ENCODE results near the gene CFAP91.

Gene CFAP91

DNA sequence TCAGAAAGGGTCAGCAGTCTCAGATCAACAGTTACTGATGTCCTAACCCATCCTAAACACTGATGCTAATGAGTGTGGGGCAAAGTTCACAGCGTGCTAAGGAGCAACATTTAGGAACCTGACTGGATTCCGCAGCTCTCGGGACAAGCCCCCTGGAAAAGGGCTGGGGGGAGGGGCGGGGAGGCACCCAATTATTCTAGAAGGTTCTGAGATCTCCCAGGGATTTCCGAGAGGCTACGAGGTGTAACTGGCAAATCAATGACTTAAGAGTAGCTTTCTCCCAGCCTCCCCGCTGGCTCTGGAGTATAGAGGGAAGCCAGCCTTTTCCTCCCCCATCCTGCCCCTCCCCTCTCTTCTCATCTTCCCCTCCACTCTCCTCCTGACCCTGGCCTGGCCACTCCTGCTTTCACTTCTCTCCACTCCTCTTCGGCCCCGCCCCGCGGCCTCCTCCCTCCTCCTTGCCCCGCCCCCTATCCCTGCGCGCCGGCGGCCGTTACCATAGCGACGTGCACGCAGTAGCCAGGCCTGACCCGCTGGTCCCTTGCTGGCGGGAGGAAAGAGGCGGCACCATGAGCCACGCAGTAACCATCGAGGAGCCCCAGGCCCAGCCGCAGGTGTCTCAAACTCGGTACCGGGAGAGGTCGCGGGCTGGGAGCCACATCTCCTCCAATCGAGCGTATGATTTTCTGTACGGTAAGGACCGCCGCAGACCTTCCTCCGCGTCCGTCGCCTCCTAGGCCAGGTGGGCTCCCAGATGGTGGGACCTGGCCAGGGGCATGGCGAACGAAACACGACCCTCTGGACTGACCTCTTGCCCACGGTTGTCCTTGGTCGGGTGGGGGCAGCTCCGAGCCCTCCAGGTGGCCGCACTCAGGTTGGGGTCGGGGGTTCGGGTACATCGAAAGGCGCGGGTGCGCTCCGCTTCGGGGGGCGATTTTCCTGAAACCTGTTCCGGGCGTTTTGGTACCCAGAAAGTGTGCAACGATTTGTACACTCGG is at the start of gene CFAP91:
Gene CFAP91, plus strand, starts transcription at position 493 of the 998 bp plus-strand sequence. Its CDS starts 77 bp downstream, at position 570.
- peak; percentile 93 for DNase-seq (ENCODE audit: low spot score)

DNA sequence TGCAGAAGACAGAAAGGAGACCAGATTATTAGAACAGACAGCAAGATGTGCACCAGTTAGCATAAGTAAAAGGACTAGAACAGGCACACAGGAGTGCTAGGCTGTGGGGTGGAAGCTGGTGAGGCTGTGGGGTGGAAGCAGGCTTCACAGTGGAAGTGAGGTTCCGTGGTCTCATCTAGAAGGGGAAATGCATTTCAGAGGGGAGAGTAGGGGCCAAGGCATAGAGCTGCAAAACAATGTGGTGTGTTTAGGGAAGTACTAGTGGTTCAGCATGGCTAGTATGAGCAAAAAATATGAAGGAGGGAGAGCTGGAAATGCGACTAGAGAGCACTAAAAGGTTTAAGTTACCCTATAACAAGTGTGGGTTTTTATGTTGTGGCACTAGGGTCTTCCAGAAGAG is 48.9 kb upstream of the CFAP91 start:
- no peak for DNase-seq (ENCODE audit: low spot score)

DNA sequence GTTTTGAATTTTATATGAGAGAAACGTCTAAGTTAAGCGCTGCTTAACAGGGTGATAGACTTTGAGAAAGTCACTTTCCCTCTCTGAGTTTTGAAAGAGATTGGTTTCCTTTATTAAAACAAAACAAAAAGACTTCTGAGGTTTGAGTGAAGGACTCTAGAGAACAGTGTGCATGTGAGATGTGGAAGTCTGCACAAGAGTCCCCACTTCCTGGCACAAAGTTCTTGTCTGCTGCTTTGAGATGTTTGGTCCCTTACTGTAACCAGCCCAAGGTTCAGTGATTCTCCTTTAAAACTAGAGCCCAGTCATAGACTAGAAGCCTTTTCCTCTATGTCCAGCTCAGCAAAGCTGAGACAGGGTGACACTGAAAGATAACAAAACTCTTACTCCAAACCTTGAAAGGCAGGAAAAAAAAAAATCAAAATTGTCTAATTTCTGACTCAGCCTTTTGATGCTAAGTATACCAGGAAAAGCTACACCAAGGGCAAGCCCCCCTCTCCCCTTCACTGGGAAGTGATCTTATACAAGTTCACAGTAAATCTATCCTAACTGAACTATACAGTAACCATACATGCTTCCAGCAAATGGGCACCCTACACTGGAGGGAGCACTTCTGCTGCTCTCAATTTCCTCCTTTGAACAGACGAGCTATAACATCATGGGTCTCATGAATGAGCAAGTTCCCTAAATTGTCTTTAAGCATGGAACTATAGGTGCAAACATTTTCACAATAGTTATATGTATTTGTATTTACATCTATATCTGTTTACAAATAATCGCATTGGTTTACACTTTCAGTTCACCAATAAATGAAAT is 44.7 kb upstream of the CFAP91 start:
- no peak for DNase-seq (ENCODE audit: low spot score)

DNA sequence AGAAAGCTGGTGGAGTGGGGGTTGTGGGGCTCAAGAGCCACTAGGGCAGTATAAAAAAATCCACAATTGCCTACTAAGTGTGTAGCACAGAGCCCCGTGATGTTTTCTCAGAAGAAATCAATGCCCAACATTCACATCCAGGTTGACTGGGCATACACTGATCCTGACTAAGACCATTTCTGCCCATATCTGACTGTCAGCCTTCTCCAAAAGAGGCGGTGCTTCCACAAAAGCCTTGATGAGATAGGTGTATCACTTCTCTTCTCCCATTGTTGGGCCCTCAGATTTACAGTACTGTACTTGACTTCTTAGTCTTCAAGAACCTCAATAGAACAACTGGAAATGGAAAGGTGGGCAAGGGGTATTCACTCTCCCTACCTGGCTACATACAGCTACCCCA is 43.8 kb upstream of the CFAP91 start:
- DNase-seq (ENCODE audit: low spot score), result no peak

DNA sequence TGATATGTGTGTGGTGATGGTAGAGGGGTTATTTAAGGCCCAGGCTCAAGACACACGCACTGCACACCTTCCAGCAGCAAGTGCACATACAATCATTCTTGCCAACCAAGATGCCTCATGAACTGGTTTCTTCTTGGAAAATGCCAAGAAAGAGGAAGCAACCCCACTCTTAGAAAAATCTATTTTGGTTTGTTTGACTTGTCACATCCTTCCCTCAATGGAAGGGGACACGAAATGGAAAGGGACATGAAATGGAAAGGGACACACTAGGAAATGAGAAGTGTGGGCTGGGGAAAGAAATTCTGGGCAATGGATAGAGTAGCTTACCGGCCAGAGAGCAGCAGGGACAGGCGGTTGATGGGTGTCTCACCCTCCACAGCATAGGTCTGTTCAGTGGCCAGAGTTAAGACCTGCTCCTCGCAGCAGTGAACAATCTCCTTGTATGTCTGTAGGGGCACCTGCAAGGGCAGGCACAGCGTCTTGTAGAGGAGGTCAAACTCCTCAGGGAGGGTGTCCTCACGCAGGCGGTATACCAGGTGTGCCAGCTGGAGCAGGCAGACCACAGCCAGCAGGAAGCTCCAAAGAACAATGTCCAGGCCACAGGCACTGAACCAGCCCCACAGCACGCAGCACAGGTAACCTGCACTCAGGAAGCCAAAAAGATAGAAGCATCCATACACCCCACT is 43.1 kb upstream of the CFAP91 start:
- DNase-seq (ENCODE audit: low spot score), result no peak

DNA sequence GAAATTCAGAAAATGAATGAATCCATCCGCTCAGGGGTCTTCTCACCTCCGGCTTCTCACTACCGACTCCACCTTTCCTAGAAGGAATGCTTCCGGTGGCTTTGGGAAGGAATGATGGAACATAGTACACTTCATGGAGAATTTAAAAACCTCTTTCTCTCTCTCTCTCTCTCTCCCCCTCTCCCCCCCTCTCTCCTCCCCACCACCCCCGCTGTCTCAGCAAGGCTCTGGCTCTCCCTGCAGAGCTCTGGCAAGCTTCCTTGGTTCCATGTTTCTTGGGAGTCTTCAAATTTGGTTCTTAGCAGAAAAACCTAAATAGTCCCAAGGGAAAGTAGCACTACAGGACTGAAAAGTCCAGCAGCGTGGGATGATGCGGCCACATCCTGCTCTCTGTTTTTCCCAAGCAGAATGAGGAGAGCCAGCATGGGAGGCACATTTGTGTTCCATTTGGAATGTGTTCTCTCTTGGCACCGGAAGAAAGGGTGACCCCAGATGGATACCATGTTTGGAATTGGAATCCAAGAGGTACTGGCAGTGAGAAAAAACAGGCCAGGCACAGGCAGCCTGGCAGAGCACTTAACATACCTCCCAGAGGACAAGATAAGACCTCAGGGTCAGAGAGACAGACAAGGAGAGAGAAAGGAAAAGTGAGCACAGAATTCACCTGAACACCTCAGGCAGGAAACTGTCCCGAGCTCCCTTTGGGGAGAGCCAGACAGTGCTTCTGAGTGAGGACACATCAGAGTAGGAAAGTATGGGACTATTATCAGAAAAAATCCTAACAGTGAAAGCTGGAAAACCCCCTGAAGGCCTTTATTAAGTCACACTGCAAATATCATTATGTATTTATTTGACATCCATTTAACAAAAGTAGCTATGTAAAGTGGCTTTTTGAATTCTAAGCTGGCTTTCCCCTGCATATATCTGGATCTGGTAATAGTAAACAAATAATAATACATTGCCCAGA is 42.1 kb upstream of the CFAP91 start, which contains the start of gene POPDC2:
Gene POPDC2, minus strand, starts transcription at position 116 of the 967 bp plus-strand sequence. CDS start 166 bp downstream, outside the sequence.
- DNase-seq (ENCODE audit: low spot score), result no peak

DNA sequence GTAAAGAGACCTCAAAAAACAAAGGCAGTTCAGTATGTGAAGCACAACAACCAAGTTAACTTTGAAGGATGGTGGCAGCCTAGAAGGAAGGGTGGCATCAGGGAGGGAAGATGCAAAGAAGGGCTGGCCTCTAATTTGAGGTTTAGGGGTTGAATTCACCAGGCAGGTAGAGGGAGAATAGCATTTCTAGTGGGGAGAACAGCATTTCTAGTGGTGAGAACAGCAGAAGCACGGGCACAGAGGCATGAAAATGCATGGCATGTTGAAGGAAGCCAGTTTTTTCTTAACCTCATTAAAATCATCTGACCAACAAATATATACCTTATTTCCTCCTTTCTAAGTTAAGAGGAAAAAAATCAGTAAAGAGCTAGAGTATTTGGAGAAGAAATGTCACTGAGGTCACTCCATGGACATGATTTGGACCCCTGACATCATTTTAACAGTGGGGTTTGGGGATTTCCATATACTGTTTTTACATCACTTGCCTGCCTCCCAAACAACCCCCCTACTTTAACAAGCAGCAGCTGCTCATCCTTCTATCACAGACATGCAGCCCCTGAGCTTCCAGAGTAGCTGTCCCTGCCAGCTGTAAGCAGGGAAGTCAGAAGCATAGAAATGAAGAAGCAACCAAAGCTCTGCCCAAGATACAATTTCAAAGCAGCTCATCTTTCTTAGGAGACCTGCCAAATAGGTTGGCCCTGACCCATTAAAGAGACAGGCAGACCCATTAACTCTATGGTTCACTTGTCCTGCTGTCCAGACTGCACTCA is 40.0 kb upstream of the CFAP91 start:
- DNase-seq (ENCODE audit: low spot score), result no peak

DNA sequence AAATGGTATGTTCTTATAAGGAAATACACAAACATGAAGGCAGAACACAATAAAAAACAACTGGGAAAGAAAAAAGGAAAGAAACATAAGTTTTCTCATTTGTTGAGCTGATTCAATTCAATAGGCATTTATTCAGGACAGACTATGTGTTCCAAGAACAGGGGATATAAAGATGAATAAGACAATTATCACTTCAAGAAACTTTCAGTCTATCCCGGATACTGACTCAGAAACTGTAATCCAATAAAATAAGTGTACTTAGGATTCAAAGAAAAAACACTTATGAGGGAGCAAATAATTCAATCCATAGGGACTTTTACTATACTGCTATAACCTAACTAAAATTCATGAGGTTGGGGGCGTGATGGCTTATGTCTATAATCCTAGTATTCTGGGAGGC is 38.9 kb upstream of the CFAP91 start:
- DNase-seq (ENCODE audit: low spot score), result no peak

DNA sequence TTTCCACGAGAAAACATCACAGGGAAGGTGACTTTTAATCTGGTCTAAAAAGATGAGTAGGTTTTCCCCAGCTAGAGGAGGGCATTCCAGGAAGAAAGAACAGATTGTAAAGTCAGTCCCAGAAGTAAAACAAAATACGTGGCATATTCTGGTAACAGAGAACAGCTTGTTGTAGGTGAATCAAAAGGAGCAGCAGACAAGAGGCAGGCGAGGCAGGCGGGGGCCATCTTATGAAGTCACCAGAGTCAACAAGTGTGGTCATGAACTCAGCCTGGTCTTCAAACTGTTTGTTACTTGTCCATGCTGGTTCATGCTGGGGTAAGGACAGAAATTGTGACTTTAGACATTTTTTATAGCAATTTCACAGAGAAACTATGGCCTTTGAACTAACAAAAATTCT is 38.5 kb upstream of the CFAP91 start:
- DNase-seq (ENCODE audit: low spot score), result no peak

DNA sequence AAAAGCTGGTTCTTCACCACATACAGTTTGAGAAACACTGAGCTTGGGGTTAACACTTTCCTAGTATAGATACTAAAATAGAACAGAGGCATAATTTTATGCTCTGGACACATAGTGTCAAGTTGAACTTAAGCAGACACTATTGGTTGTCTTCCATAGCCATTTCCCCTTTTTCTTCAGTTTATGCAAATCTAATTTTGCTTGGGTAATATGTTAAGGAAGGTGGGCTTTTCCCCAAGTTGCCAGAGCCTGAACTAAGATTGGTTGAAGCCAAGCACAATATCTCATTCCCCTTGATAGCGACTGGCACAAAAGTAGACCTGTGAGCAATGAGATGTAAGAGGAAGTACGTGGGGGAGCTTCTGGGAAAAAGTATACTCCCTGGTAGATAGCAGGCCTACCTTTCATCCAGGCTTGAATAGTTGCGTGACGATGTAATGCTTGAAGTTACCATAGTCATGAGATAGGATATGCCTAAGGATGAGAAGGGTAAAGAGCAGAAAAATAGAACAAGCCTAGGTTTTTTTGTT is 37.9 kb upstream of the CFAP91 start:
- DNase-seq (ENCODE audit: low spot score), result no peak

DNA sequence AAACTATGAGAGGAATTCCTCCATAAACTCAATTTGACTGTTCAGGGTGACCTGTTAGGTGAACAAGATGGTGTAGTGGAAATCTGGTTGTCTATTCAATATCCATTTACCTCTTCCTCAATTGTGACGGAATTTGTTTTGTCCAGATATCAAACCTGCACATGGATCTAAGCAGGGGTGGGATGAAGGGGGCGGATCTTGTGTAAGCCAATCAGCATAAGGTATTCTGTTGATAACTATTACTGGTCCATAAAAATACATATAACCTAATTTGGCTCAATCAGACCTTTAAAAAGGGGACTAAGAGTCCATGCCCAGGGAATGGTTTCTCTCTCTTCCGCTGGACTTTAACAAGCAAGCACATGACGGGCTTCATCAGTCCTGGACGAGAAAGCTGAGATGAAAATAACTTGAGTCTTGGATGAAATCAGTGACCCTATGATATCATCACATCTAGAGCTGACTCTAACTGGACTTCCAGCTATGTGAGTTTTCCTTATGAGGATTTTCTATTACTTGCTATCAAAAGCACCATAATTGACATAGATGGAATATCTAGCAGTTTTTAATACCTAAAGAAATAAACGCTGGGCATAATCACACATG is 36.8 kb upstream of the CFAP91 start:
- DNase-seq (ENCODE audit: low spot score), result no peak

DNA sequence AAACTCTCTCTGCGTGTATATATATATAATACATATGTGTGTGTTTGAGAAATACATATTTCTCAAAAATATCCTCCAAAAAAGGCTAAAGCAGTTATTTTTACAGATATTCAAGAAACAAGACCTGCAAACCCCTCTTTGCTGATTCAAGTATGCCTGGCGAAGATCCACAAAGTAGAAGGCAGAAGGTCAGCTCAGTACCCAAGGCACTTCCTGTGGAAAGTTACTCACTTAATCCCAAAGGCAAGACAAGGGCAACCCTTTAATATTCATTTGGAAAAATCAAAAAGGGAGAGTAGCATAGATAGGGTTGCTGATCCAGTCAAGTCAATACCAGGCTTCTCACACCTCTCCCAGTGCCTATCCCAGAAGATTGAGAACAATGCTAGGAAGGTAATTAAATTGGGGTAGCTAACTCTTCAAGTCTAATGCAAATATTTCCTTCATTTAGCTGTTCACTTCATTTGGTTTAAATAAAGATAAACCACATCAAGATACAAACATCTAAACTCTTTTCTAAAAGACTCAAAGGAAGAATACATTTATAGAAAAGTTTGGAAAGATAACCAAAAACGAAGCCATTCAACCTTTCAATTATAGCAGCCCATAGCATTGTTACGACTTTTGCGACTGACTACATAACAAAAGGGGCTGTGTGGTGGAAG is 32.8 kb upstream of the CFAP91 start:
- DNase-seq (ENCODE audit: low spot score), result no peak

DNA sequence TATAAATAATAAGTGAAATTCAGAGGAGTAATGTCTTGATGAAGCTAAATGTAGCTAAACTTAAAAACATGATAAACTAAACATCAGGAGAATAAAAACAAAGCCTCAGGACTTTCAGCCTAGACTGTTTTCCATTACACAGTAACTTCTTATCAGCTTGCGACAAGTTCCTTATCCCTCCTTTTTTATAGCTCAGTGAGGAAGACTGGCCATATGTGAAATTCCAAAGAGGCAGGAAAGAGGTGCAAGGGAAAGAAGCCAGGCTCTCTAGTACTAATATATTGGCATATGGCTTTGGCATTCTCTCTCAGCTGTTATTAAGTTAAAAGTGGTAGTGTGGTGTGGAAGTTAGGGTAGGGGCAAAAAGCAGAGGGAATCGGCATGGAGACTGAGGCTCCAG is 30.0 kb upstream of the CFAP91 start:
- no peak for DNase-seq (ENCODE audit: low spot score)

DNA sequence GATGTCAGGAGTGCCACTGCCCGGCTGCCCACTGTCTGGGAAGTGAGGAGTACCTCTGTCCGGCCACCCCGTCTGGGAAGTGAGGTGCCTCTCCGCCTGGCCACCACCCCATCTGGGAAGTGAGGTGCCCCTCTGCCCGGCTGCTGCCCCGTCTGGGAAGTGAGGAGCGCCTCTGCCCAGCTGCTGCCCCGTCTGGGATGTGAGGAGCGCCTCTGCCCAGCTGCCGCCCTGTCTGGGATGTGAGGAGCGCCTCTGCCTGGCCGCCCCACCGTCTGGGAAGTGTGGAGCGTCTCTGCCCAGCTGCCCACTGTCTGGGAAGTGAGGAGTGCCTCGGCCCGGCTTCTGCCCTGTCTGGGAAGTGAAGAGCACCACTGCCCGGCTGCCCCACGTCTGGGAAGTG is 28.9 kb upstream of the CFAP91 start:
- no peak for DNase-seq (ENCODE audit: low spot score)

DNA sequence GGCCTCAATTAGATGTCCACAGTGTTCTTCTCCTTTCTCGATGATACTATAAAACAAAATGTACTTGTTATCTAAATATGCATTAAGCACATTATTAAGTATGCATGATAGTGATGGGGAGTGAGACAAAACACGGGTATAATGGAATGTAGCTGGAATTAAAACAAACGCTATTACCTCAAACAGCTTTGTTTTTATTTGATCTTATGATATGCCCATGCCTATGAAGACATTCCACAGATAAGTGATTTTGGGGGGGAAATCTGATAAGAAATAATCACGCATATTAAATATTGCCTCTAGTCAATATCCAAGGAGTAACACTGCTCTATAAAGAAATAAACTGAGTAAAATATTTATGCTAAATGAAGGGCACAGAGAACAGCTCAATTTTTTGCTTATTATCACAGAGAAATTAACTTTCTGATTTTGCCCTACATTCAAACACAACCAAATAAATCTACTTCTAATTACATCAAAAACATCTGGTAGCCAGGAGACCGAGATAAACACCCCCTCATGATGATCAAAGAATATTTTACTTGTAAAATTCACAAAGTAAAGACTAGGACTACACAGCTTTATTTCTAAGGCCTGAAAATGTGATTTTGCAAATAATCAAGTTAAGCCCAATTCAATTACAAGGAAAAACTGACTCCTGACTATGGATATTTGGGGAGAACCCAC is 27.5 kb upstream of the CFAP91 start:
- DNase-seq (ENCODE audit: low spot score), result no peak

DNA sequence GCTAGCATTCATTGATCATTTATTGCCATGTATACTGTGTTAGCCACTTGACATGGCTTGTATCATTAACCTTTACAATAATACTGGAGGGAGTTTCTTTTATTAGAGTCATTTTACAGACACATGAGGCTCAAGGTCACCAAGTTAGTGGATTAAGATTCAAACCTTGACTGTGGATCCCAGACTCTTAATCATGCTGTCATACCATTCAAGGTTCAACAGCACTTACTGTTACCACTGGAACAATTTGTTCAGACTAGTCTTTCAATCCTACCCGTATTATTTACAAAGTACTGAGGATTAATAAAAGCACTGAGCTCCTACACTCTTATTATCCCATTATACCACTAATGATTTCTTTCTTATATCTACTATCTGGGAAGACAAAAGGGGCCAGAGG is 26.8 kb upstream of the CFAP91 start:
- no peak for DNase-seq (ENCODE audit: low spot score)

DNA sequence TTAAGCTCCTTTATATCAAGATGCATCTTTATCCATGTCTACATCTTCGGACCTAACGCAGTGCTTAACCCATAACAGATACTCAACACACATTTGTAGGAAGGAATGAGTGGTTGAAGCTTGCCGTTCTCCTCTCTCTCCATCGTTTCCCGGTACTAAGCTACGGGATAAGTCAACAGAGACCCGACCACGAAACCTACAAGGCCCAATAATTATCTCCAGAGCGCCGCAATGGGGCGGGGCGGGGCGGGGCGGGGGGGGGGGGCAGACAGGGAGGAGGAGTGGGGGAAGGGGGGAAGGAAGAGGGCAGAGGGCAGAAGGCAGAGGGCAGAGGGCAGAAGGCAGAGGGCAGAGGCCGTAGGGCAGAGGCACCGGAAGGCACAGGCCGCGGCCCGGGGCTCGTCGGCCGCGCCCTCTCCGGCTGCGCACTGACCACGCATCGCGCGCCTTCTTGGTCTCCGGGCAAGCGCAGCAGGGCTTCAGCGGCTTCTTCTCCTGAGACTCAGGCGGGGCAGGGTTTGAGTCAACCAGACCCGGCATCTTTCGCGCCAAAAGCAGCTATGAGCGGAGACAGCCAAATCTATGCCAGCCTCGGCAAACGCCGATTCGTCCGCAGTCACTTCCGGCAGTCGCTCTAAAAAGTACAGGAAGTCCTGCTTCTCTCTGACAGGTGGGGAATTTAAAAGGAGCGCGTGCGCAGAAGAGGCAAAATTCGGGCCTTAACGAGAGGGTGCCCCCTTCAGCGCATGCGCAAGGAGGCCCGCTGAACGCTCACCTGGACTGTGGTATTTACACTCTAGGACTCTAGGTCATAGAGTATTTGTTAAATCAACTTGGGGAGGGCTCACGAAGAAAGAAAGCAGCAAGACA is 25.8 kb upstream of the CFAP91 start, which contains the start of gene COX17:
Gene COX17, minus strand, starts transcription at position 636 of the 870 bp plus-strand sequence. Its CDS starts 96 bp downstream, at position 540.
- DNase-seq (ENCODE audit: low spot score), result peak; percentile 90

Measured in left forelimb (tissue), 1 donor.